ENCODE results near the gene CYP24A1. TPM values are rescaled to one million over a fixed set of nuclear protein-coding genes. Genes with fewer than 3 reads are reported as not detected.

CYP24A1 gene
- total RNA-seq, 4 donors from 2014 or later: 0.20 TPM; not detected in 3

DNA sequence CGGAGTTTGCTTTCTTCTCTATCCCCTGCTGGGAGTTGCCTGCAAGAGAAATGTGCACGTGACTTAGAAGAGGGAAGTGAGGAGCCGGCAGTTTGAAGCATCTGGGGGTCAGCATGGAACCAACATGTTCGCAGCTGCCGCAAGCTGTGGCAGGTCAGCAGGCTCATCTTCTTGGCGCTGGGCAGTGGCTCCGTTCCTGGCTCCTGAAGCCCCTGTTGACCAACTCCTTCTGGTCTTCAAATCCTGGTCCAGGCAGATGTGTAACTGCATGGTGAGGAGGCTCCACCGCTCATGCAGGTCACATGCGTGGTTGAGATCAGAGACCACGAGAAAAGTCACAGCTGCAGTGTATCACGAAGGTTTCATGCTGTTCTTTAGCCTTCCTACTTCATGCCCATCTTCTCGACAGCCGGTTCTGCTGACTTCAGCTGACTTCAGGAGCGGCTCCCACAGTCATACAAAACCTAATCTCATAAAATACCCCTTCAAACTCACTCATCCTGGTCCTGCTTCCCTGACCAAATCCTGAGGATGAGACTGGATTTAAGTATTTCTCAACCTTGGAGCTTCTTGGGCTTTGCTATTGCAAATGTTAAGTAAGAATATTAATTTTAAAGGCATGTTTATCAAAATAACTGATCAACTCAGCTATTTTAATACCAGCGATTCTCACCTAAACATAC, 58.5 kb downstream of the CYP24A1 start:
- in situ Hi-C loops (cut with MboI; ENCODE audit: low sequenced_read_pairs in 4 of 4): loop anchor here in 2 of 4 donors (25.0 kb wide), 2 partner anchors 522 to 547 kb away; no protein-coding TSS in a partner anchor
- intact Hi-C loops (cut with DNase I; ENCODE audit: low total_unique reads): no loop called here
- Histone ChIP-seq H3K36me3 (no peaks in the 10 kb centered on the region), H3K9me3 (no peaks in the 10 kb centered on the region), H3K27ac (no peak overlapping the region), H3K4me1 (no peaks in the 10 kb centered on the region), H3K27me3 (no peaks in the 10 kb centered on the region), H3K4me3 (no peak overlapping the region)
- no peak for DNase-seq
- no peak for TF ChIP-seq POLR2A (IDR thresholded peaks at IDR 0.05)
- TF ChIP-seq, protein P1, sequence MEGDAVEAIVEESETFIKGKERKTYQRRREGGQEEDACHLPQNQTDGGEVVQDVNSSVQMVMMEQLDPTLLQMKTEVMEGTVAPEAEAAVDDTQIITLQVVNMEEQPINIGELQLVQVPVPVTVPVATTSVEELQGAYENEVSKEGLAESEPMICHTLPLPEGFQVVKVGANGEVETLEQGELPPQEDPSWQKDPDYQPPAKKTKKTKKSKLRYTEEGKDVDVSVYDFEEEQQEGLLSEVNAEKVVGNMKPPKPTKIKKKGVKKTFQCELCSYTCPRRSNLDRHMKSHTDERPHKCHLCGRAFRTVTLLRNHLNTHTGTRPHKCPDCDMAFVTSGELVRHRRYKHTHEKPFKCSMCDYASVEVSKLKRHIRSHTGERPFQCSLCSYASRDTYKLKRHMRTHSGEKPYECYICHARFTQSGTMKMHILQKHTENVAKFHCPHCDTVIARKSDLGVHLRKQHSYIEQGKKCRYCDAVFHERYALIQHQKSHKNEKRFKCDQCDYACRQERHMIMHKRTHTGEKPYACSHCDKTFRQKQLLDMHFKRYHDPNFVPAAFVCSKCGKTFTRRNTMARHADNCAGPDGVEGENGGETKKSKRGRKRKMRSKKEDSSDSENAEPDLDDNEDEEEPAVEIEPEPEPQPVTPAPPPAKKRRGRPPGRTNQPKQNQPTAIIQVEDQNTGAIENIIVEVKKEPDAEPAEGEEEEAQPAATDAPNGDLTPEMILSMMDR (IDR thresholded peaks at IDR 0.05 in 4 of 5, conservative IDR thresholded peaks at IDR 0.05 in 1 of 5): no peak
- no peak for ATAC-seq

DNA sequence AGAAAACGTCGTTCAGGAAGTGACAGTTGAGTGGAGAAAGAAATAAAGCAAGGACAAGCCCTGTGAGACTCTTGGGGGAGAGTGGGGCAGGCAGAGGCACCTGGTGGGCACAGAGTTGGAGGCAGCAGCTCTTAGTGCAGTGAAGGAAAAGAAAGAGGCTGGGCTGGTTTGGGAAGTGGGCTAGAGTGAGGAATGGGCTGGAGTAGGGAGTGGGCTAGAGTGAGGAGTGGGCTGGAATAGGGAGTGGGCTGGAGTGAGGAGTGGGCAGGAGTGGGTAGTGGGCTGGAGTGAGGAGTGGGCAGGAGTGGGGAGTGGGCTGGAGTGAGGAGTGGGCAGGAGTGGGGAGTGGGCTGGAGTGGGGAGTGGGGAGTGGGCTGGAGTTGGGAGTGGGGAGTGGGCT, 59.7 kb downstream of the CYP24A1 start:
- Histone ChIP-seq H3K4me3 (no peak overlapping the region), H3K36me3 (no peaks in the 10 kb centered on the region), H3K9me3 (no peaks in the 10 kb centered on the region), H3K4me1 (no peaks in the 10 kb centered on the region), H3K27me3 (no peaks in the 10 kb centered on the region), H3K27ac (no peak overlapping the region)
- TF ChIP-seq, protein P1 (IDR thresholded peaks at IDR 0.05 in 4 of 5, conservative IDR thresholded peaks at IDR 0.05 in 1 of 5): no peak
- no peak for TF ChIP-seq POLR2A (IDR thresholded peaks at IDR 0.05)
- DNase-seq (no peak), ATAC-seq (no peak)
- in situ Hi-C loops (cut with MboI; ENCODE audit: low sequenced_read_pairs in 4 of 4): loop anchor here in 2 of 4 donors (25.0 kb wide), 2 partner anchors 523 to 548 kb away; no protein-coding TSS in a partner anchor
- intact Hi-C loops (cut with DNase I; ENCODE audit: low total_unique reads): no loop called here

DNA sequence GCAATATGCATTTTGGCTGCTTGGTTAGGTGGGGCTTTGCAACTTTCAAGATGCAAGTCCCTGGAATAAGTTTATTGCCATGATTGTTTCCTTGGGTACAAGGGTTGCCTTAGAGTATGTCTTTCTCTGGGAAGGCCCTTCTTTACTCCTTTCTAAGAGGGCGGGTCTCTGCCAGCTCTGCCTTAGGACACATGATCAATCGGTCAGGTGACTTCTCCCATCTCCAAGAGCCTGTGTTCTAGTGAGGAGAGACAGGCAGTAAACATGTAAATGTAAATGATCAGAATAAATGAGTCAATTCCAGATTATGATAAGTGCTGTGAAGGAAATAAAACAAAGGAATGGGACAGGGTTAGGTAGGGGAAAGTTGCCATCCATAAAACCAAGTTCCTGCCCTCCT, 60.2 kb downstream of the CYP24A1 start:
- no peak overlapping the region for H3K27ac ChIP-seq
- no peak for ATAC-seq
- no peak for DNase-seq
- no peaks in the 10 kb centered on the region for H3K4me1 ChIP-seq
- no peaks in the 10 kb centered on the region for H3K9me3 ChIP-seq
- H3K27me3 ChIP-seq: no peaks in the 10 kb centered on the region
- intact Hi-C loops (cut with DNase I; ENCODE audit: low total_unique reads): no loop called here
- no peaks in the 10 kb centered on the region for H3K36me3 ChIP-seq
- TF ChIP-seq, protein P1 (IDR thresholded peaks at IDR 0.05 in 4 of 5, conservative IDR thresholded peaks at IDR 0.05 in 1 of 5): no peak
- TF ChIP-seq POLR2A (IDR thresholded peaks at IDR 0.05): no peak
- no peak overlapping the region for H3K4me3 ChIP-seq
- in situ Hi-C loops (cut with MboI; ENCODE audit: low sequenced_read_pairs in 4 of 4): loop anchor here in 2 of 4 donors (25.0 kb wide), 2 partner anchors 524 to 549 kb away; no protein-coding TSS in a partner anchor

DNA sequence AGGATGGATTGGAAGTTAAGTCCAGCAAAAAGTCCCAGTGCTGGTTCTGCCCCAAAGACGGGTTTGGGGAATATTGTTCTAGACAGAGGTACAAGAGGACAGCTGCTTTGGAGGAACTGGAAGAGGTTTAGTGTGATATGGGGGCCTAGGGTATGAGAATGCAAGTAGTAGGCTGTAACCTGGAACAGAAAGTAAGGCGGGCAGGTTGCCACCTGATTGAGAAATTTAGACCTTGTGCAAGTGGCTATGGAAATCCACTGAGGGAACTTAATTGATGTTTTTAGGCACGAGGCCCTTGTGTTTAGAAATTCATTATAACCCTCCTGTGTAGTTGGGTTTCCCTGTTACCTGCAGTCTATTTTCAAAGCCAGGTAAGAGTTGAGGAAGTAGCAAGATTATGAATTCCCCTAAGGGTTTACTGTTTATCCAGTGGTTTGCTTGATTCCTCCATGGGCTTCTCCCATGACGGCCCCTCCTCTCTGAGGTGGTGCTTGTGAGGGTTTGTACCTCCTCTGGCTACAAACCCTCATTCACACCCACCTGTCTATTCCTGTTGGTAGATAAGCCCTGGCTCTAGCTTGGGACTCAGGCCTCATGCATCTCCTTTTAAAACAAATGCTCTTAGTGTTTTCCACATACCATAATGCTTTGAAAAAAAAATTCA, 61.4 kb downstream of the CYP24A1 start:
- intact Hi-C loops (cut with DNase I; ENCODE audit: low total_unique reads) (no loop called here), in situ Hi-C loops (cut with MboI; ENCODE audit: low sequenced_read_pairs in 4 of 4) (loop anchor here in 2 of 4 donors (25.0 kb wide), 2 partner anchors 525 to 550 kb away; no protein-coding TSS in a partner anchor)

More for the DNA sequence above, 61.4 kb downstream of the CYP24A1 start:
- Histone ChIP-seq H3K36me3 (no peaks in the 10 kb centered on the region), H3K4me1 (no peaks in the 10 kb centered on the region), H3K4me3 (no peak overlapping the region), H3K9me3 (no peaks in the 10 kb centered on the region), H3K27me3 (no peaks in the 10 kb centered on the region), H3K27ac (no peak overlapping the region)
- ATAC-seq (no peak), DNase-seq (no peak)
- TF ChIP-seq, protein P1 (IDR thresholded peaks at IDR 0.05 in 4 of 5, conservative IDR thresholded peaks at IDR 0.05 in 1 of 5): no peak
- no peak for TF ChIP-seq POLR2A (IDR thresholded peaks at IDR 0.05)
